ENCODE measurements around the gene SRSF9. TPM values are rescaled to one million over a fixed set of nuclear protein-coding genes. Genes with fewer than 3 reads are reported as not detected.
"Not testable (repeated sequence)": the region's sequence is repeated elsewhere in the genome, so short reads cannot be mapped to it uniquely, and the experiment has no call there.

The SRSF9 gene
- total RNA-seq = 128 and 142 TPM in 2 replicates

GRCh38 chr12:120469450-120470149 is at the start of gene SRSF9:
Gene SRSF9 (minus strand): TSS chr12:120469748. CDS start chr12:120469609, 139 bp downstream.
- peak within 1 kb of the TSS; percentile 77 for H3K4me3 ChIP-seq (ENCODE audit: low read depth, low read length)
- TF ChIP-seq CTCF (conservative IDR thresholded peaks at IDR 0.05; ENCODE audit: low read depth, low read length) = peak; percentile 81
- peak; percentile 56 for DNase-seq (ENCODE audit: low read depth)

GRCh38 chr12:120519324-120519723 is 49.8 kb upstream of the SRSF9 start:
- H3K4me3 ChIP-seq (ENCODE audit: low read depth, low read length); DNase-seq (ENCODE audit: low read depth): not testable (repeated sequence)

GRCh38 chr12:120515496-120515895 is 45.9 kb upstream of the SRSF9 start:
- no peak for TF ChIP-seq CTCF (conservative IDR thresholded peaks at IDR 0.05; ENCODE audit: low read depth, low read length)
- no peak overlapping the region for H3K4me3 ChIP-seq (ENCODE audit: low read depth, low read length)
- DNase-seq (ENCODE audit: low read depth) = no peak

GRCh38 chr12:120514002-120514401 is 44.5 kb upstream of the SRSF9 start:
- TF ChIP-seq CTCF (conservative IDR thresholded peaks at IDR 0.05; ENCODE audit: low read depth, low read length) = no peak
- no peak for DNase-seq (ENCODE audit: low read depth)
- no peak overlapping the region for H3K4me3 ChIP-seq (ENCODE audit: low read depth, low read length)

GRCh38 chr12:120508537-120508936 is 39.0 kb upstream of the SRSF9 start:
- DNase-seq (ENCODE audit: low read depth) = no peak
- H3K4me3 ChIP-seq (ENCODE audit: low read depth, low read length) = no peak overlapping the region
- TF ChIP-seq CTCF (conservative IDR thresholded peaks at IDR 0.05; ENCODE audit: low read depth, low read length) = no peak

GRCh38 chr12:120504587-120504986 is 35.0 kb upstream of the SRSF9 start:
- TF ChIP-seq CTCF (conservative IDR thresholded peaks at IDR 0.05; ENCODE audit: low read depth, low read length) = no peak
- no peak for DNase-seq (ENCODE audit: low read depth)
- H3K4me3 ChIP-seq (ENCODE audit: low read depth, low read length) = no peak overlapping the region

GRCh38 chr12:120500581-120500980 is 31.0 kb upstream of the SRSF9 start:
- DNase-seq (ENCODE audit: low read depth) = no peak
- no peak overlapping the region for H3K4me3 ChIP-seq (ENCODE audit: low read depth, low read length)
- TF ChIP-seq CTCF (conservative IDR thresholded peaks at IDR 0.05; ENCODE audit: low read depth, low read length) = no peak
